Measurements from ENCODE around the gene MOGAT1. TPM values are rescaled to one million over a fixed set of nuclear protein-coding genes. Genes with fewer than 3 reads are reported as not detected.
A peak's percentile ranks its signal among the peaks of the same experiment; 100 is the strongest.

MOGAT1 gene
- total and polyA plus RNA-seq, 2 of the 13 experiments (the other 11 are each of a cell fraction or from before 2014, with no cell fraction given) = 0.98 to 4.3 TPM

DNA sequence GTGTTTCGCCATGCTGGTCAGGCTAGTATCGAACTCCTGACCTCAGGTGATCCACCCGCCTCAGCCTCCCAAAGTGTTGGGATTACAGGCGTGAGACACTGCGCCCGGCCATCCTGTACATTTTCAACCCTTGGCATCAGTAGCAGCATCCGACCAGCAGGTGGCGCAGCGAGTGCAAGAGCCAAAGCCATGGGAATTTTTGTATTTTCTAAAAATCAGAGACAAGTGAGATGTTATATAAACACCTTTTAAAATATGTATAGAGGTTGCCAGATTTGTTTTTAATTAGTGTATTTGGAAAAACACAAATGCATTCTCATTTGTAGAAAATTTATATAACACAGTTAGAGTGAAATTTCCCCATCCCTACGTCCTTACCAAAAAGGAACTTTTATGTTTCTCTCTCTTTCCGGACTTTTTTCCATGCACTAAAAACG is 36.8 kb downstream of the MOGAT1 start (continued):
- TF ChIP-seq, protein P1, sequence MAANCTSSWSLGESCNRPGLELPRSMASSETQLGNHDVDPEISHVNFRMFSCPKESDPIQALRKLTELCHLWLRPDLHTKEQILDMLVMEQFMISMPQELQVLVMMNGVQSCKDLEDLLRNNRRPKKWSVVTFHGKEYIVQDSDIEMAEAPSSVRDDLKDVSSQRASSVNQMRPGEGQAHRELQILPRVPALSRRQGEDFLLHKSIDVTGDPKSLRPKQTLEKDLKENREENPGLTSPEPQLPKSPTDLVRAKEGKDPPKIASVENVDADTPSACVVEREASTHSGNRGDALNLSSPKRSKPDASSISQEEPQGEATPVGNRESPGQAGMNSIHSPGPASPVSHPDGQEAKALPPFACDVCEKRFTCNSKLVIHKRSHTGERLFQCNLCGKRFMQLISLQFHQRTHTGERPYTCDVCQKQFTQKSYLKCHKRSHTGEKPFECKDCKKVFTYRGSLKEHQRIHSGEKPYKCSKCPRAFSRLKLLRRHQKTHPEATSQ (CRISPR knock-in tag; IDR thresholded peaks at IDR 0.05; ENCODE audit: borderline replicate concordance) = peak; percentile 59; the same call in 1 of the 2 replicates
- TF ChIP-seq MIER3 (CRISPR knock-in tag; IDR thresholded peaks at IDR 0.05; ENCODE audit: borderline replicate concordance) (peak; percentile 35; the same call in 1 of the 2 replicates), CEBPG (CRISPR knock-in tag; IDR thresholded peaks at IDR 0.05) (peak; percentile 24; the same call in 1 of the 2 replicates), ZNF674 (CRISPR knock-in tag; IDR thresholded peaks at IDR 0.05; ENCODE audit: low read depth) (no peak), KMT2A (CRISPR knock-in tag; IDR thresholded peaks at IDR 0.05) (peak; percentile 60; the same call in 1 of the 2 replicates), HDAC1 (CRISPR knock-in tag; IDR thresholded peaks at IDR 0.05) (peak; percentile 35; the same call in 1 of the 2 replicates), RAD21 (CRISPR knock-in tag; IDR thresholded peaks at IDR 0.05) (peak; percentile 95), PHF20 (CRISPR knock-in tag; IDR thresholded peaks at IDR 0.05) (no peak), GTF3A (CRISPR knock-in tag; conservative IDR thresholded peaks at IDR 0.05) (no peak), SOX5 (CRISPR knock-in tag; IDR thresholded peaks at IDR 0.05; ENCODE audit: borderline replicate concordance) (0 out of 2 replicates have a peak, but pooled peaks have one; percentile 2), MXI1 (IDR thresholded peaks at IDR 0.05; ENCODE audit: borderline replicate concordance, low read depth, low read length) (peak; percentile 51; the same call in 2 of the 3 replicates), ZNF567 (CRISPR knock-in tag; IDR thresholded peaks at IDR 0.05; ENCODE audit: borderline replicate concordance) (no peak), ZNF83 (CRISPR knock-in tag; IDR thresholded peaks at IDR 0.05; ENCODE audit: borderline replicate concordance) (no peak), IRX3 (CRISPR knock-in tag; IDR thresholded peaks at IDR 0.05; ENCODE audit: borderline replicate concordance, low read depth) (no peak), SP4 (CRISPR knock-in tag; IDR thresholded peaks at IDR 0.05) (no peak), HMGA1 (CRISPR knock-in tag; conservative IDR thresholded peaks at IDR 0.05) (no peak), ZSCAN9 (CRISPR knock-in tag; IDR thresholded peaks at IDR 0.05; ENCODE audit: borderline replicate concordance) (peak; percentile 54; the same call in 1 of the 2 replicates), NFYC (CRISPR knock-in tag; IDR thresholded peaks at IDR 0.05) (no peak; the same call in 1 of the 2 replicates), ARID2 (CRISPR knock-in tag; IDR thresholded peaks at IDR 0.05; ENCODE audit: borderline replicate concordance) (peak; percentile 55; the same call in 1 of the 2 replicates)
- TF ChIP-seq, protein P2, sequence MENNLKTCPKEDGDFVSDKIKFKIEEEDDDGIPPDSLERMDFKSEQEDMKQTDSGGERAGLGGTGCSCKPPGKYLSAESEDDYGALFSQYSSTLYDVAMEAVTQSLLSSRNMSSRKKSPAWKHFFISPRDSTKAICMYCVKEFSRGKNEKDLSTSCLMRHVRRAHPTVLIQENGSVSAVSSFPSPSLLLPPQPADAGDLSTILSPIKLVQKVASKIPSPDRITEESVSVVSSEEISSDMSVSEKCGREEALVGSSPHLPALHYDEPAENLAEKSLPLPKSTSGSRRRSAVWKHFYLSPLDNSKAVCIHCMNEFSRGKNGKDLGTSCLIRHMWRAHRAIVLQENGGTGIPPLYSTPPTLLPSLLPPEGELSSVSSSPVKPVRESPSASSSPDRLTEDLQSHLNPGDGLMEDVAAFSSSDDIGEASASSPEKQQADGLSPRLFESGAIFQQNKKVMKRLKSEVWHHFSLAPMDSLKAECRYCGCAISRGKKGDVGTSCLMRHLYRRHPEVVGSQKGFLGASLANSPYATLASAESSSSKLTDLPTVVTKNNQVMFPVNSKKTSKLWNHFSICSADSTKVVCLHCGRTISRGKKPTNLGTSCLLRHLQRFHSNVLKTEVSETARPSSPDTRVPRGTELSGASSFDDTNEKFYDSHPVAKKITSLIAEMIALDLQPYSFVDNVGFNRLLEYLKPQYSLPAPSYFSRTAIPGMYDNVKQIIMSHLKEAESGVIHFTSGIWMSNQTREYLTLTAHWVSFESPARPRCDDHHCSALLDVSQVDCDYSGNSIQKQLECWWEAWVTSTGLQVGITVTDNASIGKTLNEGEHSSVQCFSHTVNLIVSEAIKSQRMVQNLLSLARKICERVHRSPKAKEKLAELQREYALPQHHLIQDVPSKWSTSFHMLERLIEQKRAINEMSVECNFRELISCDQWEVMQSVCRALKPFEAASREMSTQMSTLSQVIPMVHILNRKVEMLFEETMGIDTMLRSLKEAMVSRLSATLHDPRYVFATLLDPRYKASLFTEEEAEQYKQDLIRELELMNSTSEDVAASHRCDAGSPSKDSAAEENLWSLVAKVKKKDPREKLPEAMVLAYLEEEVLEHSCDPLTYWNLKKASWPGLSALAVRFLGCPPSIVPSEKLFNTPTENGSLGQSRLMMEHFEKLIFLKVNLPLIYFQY (CRISPR knock-in tag; IDR thresholded peaks at IDR 0.05; ENCODE audit: borderline replicate concordance) = no peak
- TF ChIP-seq, protein P3, sequence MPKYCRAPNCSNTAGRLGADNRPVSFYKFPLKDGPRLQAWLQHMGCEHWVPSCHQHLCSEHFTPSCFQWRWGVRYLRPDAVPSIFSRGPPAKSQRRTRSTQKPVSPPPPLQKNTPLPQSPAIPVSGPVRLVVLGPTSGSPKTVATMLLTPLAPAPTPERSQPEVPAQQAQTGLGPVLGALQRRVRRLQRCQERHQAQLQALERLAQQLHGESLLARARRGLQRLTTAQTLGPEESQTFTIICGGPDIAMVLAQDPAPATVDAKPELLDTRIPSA (CRISPR knock-in tag; IDR thresholded peaks at IDR 0.05; ENCODE audit: borderline replicate concordance) = no peak
- TF ChIP-seq, protein P4, sequence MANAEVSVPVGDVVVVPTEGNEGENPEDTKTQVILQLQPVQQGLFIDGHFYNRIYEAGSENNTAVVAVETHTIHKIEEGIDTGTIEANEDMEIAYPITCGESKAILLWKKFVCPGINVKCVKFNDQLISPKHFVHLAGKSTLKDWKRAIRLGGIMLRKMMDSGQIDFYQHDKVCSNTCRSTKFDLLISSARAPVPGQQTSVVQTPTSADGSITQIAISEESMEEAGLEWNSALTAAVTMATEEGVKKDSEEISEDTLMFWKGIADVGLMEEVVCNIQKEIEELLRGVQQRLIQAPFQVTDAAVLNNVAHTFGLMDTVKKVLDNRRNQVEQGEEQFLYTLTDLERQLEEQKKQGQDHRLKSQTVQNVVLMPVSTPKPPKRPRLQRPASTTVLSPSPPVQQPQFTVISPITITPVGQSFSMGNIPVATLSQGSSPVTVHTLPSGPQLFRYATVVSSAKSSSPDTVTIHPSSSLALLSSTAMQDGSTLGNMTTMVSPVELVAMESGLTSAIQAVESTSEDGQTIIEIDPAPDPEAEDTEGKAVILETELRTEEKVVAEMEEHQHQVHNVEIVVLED (CRISPR knock-in tag; IDR thresholded peaks at IDR 0.05; ENCODE audit: borderline replicate concordance) = no peak

Data from HepG2 (cell line).